Measurements from ENCODE around the gene CAPZA2.
"Not testable (repeated sequence)": the region's sequence is repeated elsewhere in the genome, so short reads cannot be mapped to it uniquely, and the experiment has no call there.

CAPZA2 gene

GRCh38 chr7:116922545-116922944 is 60.2 kb downstream of the CAPZA2 start:
- no peak for DNase-seq

GRCh38 chr7:116924741-116925140 is 62.4 kb downstream of the CAPZA2 start:
- DNase-seq, result no peak

DNA sequence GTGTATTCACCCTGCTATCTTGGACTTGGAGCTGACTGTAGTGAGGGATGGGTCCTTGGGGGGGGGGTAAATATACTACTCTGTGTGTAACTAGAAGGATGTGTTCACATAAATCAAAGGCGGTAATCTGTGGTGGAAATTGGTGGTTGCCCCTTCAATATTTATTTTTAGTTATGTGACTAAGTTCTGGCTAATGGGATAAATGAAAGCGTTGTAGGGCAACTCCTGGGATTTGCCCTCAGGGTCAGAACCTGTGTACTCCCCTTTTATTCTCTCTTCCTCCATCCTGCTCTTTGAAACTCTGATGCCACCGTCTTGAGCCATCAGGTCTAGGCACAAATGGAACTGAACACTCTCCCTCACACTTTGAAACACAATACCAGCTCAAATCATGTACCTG is 66.6 kb downstream of the CAPZA2 start:
- DNase-seq, result no peak

- DNase-seq, result peak; percentile 67
These were observed 67.8 kb downstream of the CAPZA2 start for GRCh38 chr7:116929914-116930913.

- no peak for DNase-seq
These were observed 70.2 kb downstream of the CAPZA2 start for GRCh38 chr7:116932566-116932965.

DNA sequence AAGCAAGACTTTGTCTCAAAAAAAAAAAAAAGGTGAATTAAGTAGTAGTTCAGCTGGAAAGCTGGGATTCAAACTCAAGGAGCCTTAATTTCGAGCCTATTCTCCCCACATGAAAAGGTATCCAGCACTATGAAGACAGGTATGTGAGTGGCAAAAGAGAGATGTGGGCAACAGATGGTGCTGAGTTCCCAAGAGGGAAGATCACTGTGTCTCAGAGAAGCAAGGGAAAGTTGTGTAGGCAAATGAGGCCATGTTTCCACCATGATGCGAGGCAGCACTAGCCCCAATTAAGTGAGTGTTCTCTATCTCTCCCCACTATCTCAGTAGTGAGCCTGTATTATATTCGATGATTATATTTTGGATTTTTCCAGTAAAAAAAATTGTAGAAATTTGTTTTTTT is 71.1 kb downstream of the CAPZA2 start:
- no peak for DNase-seq

- DNase-seq, result no peak
These were observed 72.2 kb downstream of the CAPZA2 start for GRCh38 chr7:116934580-116934979.

DNA sequence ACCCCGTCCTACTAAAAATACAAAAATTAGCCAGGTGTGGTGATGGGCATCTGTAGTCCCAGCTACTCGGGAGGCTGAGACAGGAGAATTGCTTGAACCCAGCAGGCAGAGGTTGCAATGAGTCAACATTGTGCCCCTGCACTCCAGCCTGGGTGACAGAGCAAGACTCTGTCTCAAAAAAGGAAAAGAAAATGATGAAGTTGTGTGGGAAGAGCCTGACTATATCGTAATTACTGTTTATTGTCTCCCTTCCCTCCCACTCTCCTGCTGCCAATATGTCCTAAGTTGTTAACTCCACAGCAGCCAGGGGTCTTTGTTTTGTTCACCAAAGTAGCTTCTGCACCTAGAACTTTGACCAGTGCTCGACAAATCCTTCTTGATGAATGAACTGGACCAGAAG is 74.5 kb downstream of the CAPZA2 start:
- DNase-seq, result not testable (repeated sequence)

DNA sequence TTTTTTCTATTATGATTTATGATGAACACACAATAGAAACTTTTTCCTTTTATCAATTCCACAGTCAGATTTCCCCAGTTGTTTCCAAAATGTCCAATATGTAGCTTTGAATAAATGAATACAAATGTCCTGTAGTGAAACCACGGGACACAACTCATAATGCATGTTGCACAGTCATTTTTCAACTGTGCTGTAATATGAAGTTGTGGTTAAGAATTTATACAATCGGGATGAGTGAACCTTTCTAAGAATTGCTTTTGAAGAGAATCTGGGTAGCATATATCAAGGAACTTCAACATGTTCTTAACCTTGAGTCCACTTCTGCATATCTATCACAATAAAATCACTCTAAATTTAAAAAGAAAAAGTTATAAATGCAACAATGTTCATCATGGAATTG is 76.3 kb downstream of the CAPZA2 start:
- DNase-seq, result no peak

GRCh38 chr7:116940689-116941370 is 78.4 kb downstream of the CAPZA2 start:
- no peak for DNase-seq

GRCh38 chr7:116942504-116942903 is 80.1 kb downstream of the CAPZA2 start:
- no peak for DNase-seq

GRCh38 chr7:116948934-116949333 is 86.5 kb downstream of the CAPZA2 start:
- DNase-seq, result peak; percentile 78

DNA sequence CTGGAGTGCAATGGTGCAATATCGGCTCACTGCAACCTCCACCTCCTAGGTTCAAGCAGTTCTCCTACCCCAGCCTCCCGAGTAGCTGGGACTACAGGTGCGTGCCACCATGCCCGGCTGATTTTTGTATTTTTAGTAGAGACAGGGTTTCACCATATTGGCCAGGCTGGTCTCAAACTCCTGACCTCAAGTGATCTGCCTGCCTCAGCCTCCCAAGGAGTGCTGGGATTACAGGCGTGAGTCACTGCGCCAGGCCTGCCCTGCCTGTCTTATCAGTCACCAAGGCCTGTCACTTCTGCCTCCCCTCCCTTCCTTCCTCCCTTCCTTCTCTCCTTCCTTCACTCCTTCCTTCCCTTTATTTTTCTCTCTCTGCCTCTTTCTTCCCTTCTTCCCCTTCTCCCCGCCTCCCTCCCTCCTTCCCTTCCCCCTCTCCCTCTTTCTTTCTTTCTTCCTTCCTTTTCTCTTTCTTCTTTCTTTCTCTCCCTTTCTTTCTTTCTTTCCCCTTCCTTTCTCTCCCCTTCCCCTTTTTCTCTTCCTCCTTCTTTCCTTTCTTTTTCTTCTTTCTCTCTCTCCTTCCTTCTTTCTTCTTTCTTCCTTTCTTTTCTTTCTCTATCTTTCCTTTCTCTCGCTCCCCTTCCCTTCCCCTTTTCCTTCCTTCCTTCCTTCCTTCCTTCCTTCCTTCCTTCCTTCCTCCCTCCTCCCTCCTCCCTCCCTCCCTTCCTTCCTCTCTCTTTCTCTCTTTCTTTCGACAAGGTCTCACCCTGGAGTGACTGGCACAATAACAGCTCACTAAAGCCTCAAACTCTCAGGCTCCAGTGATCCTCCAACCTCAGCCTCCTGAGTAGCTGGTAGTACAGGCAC is 87.8 kb downstream of the CAPZA2 start:
- DNase-seq, result no peak

DNA sequence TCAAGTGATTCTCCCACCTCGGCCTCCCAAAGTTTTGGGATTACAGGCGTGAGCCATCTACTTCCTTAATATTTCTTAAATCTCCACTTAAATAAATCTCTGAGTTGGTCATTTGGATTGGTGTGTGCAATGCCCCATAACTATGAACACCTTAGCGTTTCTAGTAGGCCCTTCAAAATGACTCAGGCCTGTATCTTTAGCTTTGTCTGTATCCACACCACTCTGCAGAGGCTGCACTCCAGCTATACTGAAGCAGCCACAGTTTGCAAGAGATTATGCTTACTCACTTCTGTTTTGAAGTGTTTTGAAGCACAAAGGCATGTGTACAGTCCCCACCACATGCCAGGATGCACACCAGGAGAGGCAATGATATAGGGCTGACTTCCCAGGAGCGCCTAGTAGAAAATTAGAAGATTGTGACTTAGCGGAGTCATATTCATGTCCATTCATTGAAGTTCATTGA is 88.5 kb downstream of the CAPZA2 start:
- no peak for DNase-seq

DNA sequence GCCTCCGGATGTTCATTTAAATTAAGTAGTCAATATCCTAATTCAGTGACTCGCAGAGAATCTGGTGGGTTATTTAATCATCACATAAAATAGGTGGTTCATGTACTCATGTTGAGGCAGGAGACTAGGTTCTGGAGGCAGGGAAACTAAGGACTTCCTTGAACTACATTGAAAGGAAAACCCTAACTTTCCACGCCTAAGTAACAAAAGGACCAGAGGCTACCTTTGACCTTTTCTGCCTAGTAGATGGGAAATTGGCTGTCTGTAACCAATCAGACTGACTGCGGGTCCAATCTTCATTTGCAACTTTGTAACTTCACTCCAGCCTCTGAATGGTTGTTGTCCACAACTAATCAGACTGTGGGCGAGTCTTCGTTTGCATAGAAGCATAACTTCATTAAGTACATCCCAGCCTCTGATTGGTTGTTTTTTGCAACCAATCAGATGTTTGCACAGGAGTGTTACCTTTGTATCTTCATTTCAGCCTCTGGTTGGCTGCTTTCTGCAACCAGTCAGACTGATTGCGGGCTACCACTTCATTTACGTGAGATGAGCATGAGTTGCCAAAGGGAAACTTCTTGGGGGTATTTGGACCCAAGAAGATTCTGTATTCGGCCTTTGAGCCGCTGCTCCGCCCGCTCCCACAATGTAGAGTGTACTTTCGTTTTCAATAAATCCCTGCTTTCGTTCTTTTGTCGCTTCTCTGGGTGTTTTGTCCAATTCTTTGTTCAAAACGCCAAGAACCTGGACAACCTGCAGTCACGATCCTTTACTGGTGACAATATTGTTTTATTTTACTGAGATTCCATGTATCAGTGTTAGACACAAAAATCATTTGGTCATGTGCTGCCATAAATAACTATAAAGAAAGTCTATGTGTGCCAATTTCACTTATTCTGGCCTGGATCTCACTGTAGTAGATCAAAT is 89.2 kb downstream of the CAPZA2 start:
- no peak for DNase-seq

GRCh38 chr7:116952635-116953371 is 90.4 kb downstream of the CAPZA2 start:
- peak; percentile 69 for DNase-seq

DNA sequence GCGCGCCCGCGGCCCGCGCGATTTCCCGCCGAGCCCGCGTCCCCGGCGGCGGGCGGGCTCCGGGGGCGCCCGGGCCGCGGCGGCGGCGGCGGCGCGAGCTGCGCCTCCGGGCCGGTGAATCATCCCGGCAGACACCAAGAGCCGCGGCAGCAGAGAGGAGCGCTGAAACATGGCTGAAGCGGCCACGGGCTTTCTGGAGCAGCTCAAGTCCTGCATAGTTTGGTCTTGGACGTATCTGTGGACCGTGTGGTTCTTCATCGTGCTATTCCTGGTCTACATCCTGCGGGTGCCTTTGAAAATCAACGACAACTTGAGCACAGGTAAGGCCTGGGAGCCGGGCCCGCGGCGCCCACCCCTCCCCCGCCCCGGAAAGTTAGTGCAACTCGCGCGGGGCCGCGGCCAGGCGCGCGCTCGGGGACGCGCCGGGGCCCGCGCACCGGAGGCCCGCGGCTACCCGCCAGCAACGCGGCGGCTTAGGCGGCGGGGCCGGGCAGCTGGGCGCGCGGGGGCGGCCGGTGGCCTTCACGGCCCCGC is 91.1 kb downstream of the CAPZA2 start, which contains the start of gene ST7:
ST7 (plus strand) TSS at position 130 of the 534 bp plus-strand sequence; CDS start at position 170, 40 bp downstream.
- peak; percentile 69 for DNase-seq

DNA sequence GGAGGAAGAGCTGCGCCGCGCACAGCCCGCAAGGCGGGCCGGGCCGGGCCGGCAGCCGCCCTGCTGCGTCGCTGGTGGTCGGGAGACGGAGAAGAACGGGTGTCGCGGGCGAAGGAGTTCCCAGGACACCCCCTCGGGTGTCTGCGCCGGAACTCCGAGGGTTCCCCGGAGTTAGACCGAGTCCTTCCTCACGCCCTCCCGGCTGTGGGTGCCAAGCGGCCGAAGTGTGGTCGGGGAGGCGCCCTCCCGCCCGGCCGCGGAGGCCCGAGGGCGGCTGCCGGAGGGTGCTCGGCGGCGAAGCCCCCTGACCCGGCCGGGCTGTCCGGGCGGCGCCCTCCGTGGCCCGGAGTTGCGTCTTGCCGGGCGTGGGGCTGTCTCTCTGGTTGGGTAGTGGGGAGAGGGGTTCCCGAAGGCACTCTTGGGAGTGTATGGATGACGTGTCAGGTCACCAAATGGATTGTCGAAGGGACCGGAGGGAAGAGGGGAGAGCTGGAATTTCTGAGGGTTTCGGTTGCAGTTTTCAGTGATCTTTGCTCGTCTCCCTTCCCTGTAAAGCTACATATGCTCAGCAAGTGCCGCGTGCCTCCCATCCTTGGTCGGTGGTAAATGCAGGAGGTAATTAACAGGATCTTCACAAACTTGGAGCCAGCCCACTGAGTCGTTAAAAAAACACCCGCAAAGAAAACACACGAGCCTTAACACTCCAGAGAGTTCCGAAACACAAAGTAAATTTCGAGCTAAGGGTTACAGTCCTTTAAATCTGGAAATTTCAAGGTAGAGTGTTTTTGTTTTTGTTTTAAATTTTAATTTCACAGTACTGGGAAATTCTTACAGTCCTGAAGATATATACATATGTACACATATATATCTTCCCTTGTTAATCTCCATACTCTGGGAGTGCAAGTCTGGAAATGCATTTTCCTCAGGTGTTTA is 91.8 kb downstream of the CAPZA2 start:
- DNase-seq, result peak; percentile 62

GRCh38 chr7:116955340-116955739 is 93.0 kb downstream of the CAPZA2 start:
- no peak for DNase-seq

All from NCI-H1105 treated with DMSO at 0.1 percent for 48 hours (cell line).